ENCODE results near the gene CHRNE.
"Not testable (repeated sequence)": the region's sequence is repeated elsewhere in the genome, so short reads cannot be mapped to it uniquely, and the experiment has no call there.

CHRNE gene

DNA sequence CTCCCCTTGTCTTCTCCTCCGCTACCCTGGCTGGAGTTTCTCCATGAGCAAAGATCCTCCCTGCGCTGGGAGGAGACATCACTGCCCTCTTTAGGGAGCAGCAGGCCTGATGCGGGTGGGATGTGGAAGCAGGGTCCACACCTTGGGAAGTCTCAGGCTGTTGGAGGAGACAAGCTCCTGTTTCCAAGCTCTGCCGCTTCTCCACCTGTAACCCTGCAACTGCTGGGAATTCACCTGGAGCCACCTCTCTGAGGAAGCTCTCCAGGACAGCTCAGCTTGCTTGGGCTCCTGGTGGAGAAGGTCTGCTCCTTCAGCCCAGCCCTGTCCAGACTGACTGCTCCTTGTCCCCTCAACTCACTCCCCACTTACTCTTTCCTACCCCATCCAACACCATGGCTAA, 18.4 kb downstream of the CHRNE start:
- no peak overlapping the region for H3K4me3 ChIP-seq (ENCODE audit: low read length)
- H3K4me1 ChIP-seq (ENCODE audit: control insufficient read depth, insufficient read depth, low read length): no peaks in the 10 kb centered on the region
- H3K27ac ChIP-seq (ENCODE audit: low read length): no peak overlapping the region
- H3K27me3 ChIP-seq (ENCODE audit: control insufficient read depth, insufficient read depth, low read length): no peaks in the 10 kb centered on the region
- DNase-seq (ENCODE audit: low read depth, low spot score): no peak
- peaks cover 25% of the 10 kb centered on the region for H3K36me3 ChIP-seq (ENCODE audit: control insufficient read depth, insufficient read depth, low read length)
- H3K9me3 ChIP-seq (ENCODE audit: control insufficient read depth, insufficient read depth, low read length): no peaks in the 10 kb centered on the region
- no CpG with 5 or more reads among the region's 4 CpGs for WGBS (ENCODE audit: insufficient coverage, insufficient read length)

DNA sequence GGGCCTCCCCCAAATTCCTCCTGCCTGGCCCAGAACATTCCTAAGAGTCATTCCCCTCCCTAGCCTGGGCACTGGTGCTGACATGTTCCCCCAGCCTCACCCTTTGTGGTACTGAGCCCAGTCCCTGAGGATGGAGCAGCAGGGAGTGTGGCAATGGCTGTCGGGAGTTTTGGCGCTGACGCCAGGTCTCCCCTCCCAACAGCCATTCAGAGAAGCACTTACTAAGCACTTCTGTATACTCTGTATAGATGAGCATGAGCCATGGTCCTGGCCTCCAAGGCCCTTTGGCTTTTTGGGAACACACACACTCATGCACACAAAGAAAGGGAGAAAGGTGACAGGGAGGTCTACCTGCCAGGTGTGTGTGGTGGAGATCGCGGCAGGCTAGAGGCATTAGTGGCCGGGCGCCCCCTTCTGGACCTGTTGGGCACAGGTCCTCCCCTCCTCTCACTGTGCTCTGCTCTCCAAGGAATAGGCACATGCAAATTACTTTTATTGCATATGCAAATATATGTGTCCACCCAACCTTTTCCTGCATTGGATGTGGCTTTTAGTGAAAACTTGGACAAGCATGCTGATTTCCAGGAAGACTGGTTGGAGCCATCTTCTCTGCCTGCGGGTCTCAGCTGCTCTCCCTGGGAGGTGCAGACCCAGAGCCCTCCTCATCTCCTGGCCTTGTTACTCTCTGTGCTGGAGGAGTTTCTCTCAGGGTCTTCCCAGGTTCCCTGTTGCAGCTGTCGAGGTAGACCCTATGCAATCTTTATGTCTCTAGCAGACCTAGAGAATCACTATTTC, 20.9 kb downstream of the CHRNE start:
- Histone ChIP-seq H3K9me3 (ENCODE audit: control insufficient read depth, insufficient read depth, low read length) (no peaks in the 10 kb centered on the region), H3K27ac (ENCODE audit: low read length) (no peak overlapping the region), H3K4me1 (ENCODE audit: control insufficient read depth, insufficient read depth, low read length) (no peaks in the 10 kb centered on the region), H3K27me3 (ENCODE audit: control insufficient read depth, insufficient read depth, low read length) (no peaks in the 10 kb centered on the region), H3K36me3 (ENCODE audit: control insufficient read depth, insufficient read depth, low read length) (peaks cover 26% of the 10 kb centered on the region), H3K4me3 (ENCODE audit: low read length) (no peak overlapping the region)
- DNase-seq (ENCODE audit: low read depth, low spot score): no peak
- WGBS (ENCODE audit: insufficient coverage, insufficient read length): no CpG with 5 or more reads among the region's 9 CpGs

DNA sequence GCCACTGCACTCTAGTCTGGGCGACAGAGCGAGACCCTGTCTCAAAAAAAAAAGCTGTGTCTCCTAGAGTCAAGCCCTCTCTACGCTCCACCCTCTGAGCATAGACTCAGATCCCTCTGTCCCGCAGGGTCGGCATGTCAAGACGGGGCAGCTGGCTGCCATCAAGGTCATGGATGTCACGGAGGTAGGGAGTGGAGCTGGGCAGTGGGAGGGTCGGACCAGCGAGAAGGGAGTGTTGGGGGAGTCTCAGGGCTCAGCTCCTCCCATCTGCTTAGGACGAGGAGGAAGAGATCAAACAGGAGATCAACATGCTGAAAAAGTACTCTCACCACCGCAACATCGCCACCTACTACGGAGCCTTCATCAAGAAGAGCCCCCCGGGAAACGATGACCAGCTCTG, 22.0 kb downstream of the CHRNE start:
- Histone ChIP-seq H3K27me3 (ENCODE audit: control insufficient read depth, insufficient read depth, low read length) (no peaks in the 10 kb centered on the region), H3K4me1 (ENCODE audit: control insufficient read depth, insufficient read depth, low read length) (no peaks in the 10 kb centered on the region), H3K9me3 (ENCODE audit: control insufficient read depth, insufficient read depth, low read length) (no peaks in the 10 kb centered on the region), H3K4me3 (ENCODE audit: low read length) (no peak overlapping the region), H3K36me3 (ENCODE audit: control insufficient read depth, insufficient read depth, low read length) (peaks cover 18% of the 10 kb centered on the region), H3K27ac (ENCODE audit: low read length) (no peak overlapping the region)
- DNase-seq (ENCODE audit: low read depth, low spot score): no peak
- no CpG with 5 or more reads among the region's 15 CpGs for WGBS (ENCODE audit: insufficient coverage, insufficient read length)

DNA sequence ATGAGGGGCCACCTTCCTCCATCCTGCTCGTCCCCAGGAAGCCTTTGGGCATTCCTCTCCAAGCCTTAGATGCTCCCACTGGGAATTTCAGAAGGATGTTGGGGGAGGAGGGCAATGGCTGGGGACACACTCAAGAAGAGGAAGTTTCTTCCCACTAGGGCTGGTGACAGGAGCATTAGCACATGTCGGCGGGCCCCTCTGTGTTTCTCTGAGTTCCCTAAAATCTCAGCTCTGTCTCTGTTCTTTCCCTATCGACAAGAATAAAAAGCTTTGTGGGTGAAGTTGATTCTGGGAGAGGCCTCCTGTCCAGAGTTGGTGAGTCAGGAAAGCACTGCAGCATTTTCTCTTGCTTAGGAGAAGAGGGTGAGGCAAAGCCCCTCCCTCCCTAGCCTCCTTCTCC, 23.3 kb downstream of the CHRNE start:
- Histone ChIP-seq H3K27ac (ENCODE audit: low read length) (no peak overlapping the region), H3K4me1 (ENCODE audit: control insufficient read depth, insufficient read depth, low read length) (no peaks in the 10 kb centered on the region), H3K36me3 (ENCODE audit: control insufficient read depth, insufficient read depth, low read length) (peaks cover 8% of the 10 kb centered on the region; the same call in 1 of the 2 replicates), H3K27me3 (ENCODE audit: control insufficient read depth, insufficient read depth, low read length) (no peaks in the 10 kb centered on the region), H3K9me3 (ENCODE audit: control insufficient read depth, insufficient read depth, low read length) (no peaks in the 10 kb centered on the region), H3K4me3 (ENCODE audit: low read length) (no peak overlapping the region)
- DNase-seq (ENCODE audit: low read depth, low spot score): no peak
- no CpG with 5 or more reads among the region's 4 CpGs for WGBS (ENCODE audit: insufficient coverage, insufficient read length)

DNA sequence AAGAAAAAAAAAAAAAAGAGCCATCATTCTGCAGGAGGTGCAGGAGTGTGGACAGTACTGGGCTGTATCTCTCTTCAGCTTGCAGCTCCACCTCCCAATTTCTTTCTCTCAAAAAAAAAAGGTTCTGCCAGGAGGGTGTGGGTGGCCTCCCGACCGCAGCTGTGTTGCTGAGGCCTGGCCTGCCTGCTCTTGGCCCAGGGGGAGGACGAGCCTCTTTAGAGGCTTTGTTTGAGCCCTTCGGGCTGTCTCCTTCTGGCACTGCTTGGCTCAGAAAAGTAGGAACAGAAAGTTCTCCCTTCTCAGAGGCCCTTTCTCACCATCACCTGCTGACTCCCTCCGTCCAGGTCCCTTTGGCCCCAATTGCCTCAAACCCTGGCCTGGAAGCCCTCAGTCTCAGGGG, 25.8 kb downstream of the CHRNE start:
- H3K9me3 ChIP-seq (ENCODE audit: control insufficient read depth, insufficient read depth, low read length): no peaks in the 10 kb centered on the region
- no peak for DNase-seq (ENCODE audit: low read depth, low spot score)
- H3K36me3 ChIP-seq (ENCODE audit: control insufficient read depth, insufficient read depth, low read length): 0 out of 2 replicates have a peak, but pooled peaks cover 4% of the 10 kb centered on the region
- no CpG with 5 or more reads among the region's 5 CpGs for WGBS (ENCODE audit: insufficient coverage, insufficient read length)
- H3K4me3 ChIP-seq (ENCODE audit: low read length): no peak overlapping the region
- H3K4me1 ChIP-seq (ENCODE audit: control insufficient read depth, insufficient read depth, low read length): no peaks in the 10 kb centered on the region
- H3K27ac ChIP-seq (ENCODE audit: low read length): no peak overlapping the region
- no peaks in the 10 kb centered on the region for H3K27me3 ChIP-seq (ENCODE audit: control insufficient read depth, insufficient read depth, low read length)

DNA sequence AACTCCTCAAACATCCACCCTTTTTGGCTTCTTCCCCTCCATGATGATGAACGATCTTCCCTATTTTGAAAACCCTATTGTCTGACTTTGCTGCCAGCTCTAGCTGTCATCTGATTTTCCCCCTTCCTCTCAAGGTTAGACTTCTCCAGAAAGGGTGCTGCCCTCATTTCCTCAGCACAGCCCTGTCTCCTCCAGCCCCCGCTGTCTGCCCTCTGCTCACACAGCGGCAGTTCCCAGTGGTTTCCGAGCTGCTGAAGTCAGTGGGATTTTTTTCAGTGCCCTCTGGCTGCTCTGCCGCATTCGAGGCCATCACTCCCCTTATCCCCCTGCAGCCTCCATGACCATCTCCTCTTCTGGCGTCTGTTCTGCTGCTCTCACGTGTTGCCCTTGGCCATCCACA, 30.1 kb downstream of the CHRNE start:
- H3K27me3 ChIP-seq (ENCODE audit: control insufficient read depth, insufficient read depth, low read length): no peaks in the 10 kb centered on the region
- no peaks in the 10 kb centered on the region for H3K36me3 ChIP-seq (ENCODE audit: control insufficient read depth, insufficient read depth, low read length)
- H3K9me3 ChIP-seq (ENCODE audit: control insufficient read depth, insufficient read depth, low read length): no peaks in the 10 kb centered on the region
- DNase-seq (ENCODE audit: low read depth, low spot score): no peak
- no peak overlapping the region for H3K4me3 ChIP-seq (ENCODE audit: low read length)
- H3K27ac ChIP-seq (ENCODE audit: low read length): no peak overlapping the region
- WGBS (ENCODE audit: insufficient coverage, insufficient read length): no CpG with 5 or more reads among the region's 8 CpGs
- no peaks in the 10 kb centered on the region for H3K4me1 ChIP-seq (ENCODE audit: control insufficient read depth, insufficient read depth, low read length)

DNA sequence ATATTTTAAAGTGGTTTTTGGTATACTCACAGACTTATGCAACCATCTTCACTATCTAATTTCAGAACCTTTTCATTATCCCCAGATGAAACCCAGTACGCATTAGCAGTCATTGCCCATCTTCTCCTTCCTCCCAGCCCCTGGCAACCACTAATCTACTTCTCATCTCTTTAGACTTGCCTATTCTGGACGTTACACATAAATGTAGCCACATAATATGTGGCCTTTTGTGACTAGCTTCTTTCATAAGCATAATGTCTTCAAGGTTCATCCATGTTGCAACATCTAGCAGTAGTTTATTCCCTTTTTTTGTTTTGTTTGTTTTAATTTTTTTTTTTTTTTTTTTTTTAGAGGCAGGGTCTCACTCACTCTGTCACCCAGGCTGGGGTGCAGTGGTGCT, 32.0 kb downstream of the CHRNE start:
- Histone ChIP-seq H3K27me3 (ENCODE audit: control insufficient read depth, insufficient read depth, low read length) (no peaks in the 10 kb centered on the region), H3K4me3 (ENCODE audit: low read length) (no peak overlapping the region), H3K9me3 (ENCODE audit: control insufficient read depth, insufficient read depth, low read length) (no peaks in the 10 kb centered on the region), H3K36me3 (ENCODE audit: control insufficient read depth, insufficient read depth, low read length) (no peaks in the 10 kb centered on the region), H3K27ac (ENCODE audit: low read length) (no peak overlapping the region), H3K4me1 (ENCODE audit: control insufficient read depth, insufficient read depth, low read length) (no peaks in the 10 kb centered on the region)
- no CpG with 5 or more reads among the region's 2 CpGs for WGBS (ENCODE audit: insufficient coverage, insufficient read length)
- no peak for DNase-seq (ENCODE audit: low read depth, low spot score)

DNA sequence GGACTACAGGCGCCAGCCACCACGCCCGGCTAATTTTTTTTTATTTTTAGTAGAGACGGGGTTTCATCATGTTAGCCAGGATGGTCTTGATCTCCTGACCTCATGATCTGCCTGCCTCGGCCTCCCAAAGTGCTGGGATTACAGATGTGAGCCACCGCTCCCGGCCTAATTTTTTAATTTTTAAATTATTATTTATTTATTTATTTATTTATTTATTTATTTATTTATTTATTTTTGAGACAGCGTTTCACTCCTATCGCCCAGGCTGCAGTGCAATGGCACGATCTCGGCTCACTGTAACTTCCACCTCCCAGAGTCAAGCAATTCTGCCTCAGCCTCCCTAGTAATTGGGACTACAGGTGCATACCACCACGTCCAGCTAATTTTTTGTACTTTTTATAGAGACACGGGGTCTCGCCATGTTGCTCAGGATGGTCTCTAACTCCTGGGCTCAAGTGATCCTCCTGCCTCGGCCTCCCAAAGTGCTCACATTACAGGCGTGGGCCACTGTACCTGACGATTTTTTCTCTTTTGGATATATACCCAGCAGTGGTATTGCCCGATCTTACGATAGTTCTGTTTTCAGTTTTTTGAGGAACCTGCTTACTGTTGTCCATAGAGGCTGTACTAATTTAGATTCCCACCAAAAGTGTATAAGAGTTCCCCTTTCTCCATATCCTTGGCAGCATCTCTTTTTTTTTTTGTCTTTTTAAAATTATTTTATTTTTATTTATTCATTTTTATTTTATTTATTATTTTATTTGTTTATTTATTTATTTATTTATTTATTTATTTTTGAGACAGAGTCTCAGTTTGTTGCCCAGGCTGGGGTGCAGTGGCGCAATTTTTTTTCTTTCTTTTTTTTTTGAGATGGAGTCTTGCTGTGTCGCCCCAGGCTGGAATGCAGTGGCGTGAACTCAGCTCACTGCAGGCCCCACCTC, 33.6 kb downstream of the CHRNE start:
- H3K27me3 ChIP-seq (ENCODE audit: control insufficient read depth, insufficient read depth, low read length); DNase-seq (ENCODE audit: low read depth, low spot score); H3K9me3 ChIP-seq (ENCODE audit: control insufficient read depth, insufficient read depth, low read length); H3K4me3 ChIP-seq (ENCODE audit: low read length); H3K4me1 ChIP-seq (ENCODE audit: control insufficient read depth, insufficient read depth, low read length); H3K36me3 ChIP-seq (ENCODE audit: control insufficient read depth, insufficient read depth, low read length); H3K27ac ChIP-seq (ENCODE audit: low read length): not testable (repeated sequence)
- no CpG with 5 or more reads among the region's 22 CpGs for WGBS (ENCODE audit: insufficient coverage, insufficient read length)

DNA sequence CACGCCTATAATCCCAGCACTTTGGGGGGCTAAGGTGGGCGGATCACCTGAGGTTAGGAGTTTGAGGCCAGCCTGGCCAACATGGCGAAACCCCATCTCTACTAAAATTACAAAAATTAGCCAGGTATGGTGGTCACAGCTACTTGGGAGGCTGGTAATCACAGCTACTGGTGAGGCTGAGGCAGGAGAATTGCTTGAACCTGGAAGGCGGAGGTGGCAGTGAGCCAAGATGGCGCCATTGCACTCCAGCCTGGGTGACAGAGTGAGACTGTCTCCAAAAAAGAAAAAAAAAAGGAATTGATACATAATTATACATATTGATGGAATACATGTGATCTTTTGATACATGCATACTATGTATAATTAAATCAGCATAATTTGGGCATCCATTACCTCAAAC, 35.4 kb downstream of the CHRNE start:
- H3K4me3 ChIP-seq (ENCODE audit: low read length); DNase-seq (ENCODE audit: low read depth, low spot score); H3K36me3 ChIP-seq (ENCODE audit: control insufficient read depth, insufficient read depth, low read length); H3K27ac ChIP-seq (ENCODE audit: low read length); H3K9me3 ChIP-seq (ENCODE audit: control insufficient read depth, insufficient read depth, low read length); H3K27me3 ChIP-seq (ENCODE audit: control insufficient read depth, insufficient read depth, low read length); H3K4me1 ChIP-seq (ENCODE audit: control insufficient read depth, insufficient read depth, low read length): not testable (repeated sequence)
- no CpG with 5 or more reads among the region's 5 CpGs for WGBS (ENCODE audit: insufficient coverage, insufficient read length)

DNA sequence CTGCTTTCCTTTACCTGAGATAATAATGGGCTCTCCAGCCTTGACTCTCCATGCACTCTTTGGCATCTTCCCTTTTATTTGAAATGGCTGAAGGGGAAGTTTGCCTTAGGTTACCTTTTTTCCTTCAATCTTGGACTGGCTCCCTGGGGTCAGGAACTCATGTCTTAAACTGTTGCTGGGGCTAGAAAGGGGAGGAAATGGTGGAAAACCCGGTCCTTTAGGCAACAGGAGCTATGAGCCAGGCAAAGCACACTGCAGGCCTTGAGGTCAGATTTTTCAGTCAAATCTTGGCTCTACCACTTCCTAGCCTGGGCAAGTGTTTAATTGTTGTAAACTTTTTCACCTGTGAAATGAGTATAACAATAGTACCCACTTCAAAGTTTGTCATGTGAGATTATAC, 39.6 kb downstream of the CHRNE start:
- Histone ChIP-seq H3K36me3 (ENCODE audit: control insufficient read depth, insufficient read depth, low read length) (no peaks in the 10 kb centered on the region), H3K4me1 (ENCODE audit: control insufficient read depth, insufficient read depth, low read length) (peaks cover 8% of the 10 kb centered on the region), H3K9me3 (ENCODE audit: control insufficient read depth, insufficient read depth, low read length) (no peaks in the 10 kb centered on the region), H3K27ac (ENCODE audit: low read length) (no peak overlapping the region), H3K4me3 (ENCODE audit: low read length) (no peak overlapping the region), H3K27me3 (ENCODE audit: control insufficient read depth, insufficient read depth, low read length) (no peaks in the 10 kb centered on the region)
- no peak for DNase-seq (ENCODE audit: low read depth, low spot score)
- no CpG with 5 or more reads among the region's 1 CpG for WGBS (ENCODE audit: insufficient coverage, insufficient read length)
